Esophagus (tissue), 2 donors: ENCODE measurements around the gene RGCC. TPM values are rescaled to one million over a fixed set of nuclear protein-coding genes. Genes with fewer than 3 reads are reported as not detected.

ENCODE experiments used
- H3K27ac ChIP-seq, 2 donors: one replicate each; pipeline ENCODE4 v1.5.1; 2013; ENCODE audit warnings: low read depth in 2 of 2, mild to moderate bottlenecking in 2 of 2, inconsistent platforms in 1 of 2, low read length in 1 of 2, moderate library complexity in 1 of 2
- H3K27me3 ChIP-seq, 2 donors: one replicate each; pipeline ENCODE4 v1.6.1; 2013; ENCODE audit warnings: low read length in 2 of 2, control low read depth in 1 of 2, mild to moderate bottlenecking in 1 of 2; ENCODE audit not compliant: insufficient read depth in 2 of 2, control insufficient read depth in 1 of 2
- H3K36me3 ChIP-seq, 2 donors: one replicate each; pipeline ENCODE4 v1.6.1; 2013; ENCODE audit warnings: low read length in 1 of 2; ENCODE audit not compliant: control insufficient read depth in 2 of 2, insufficient read depth in 2 of 2
- H3K4me1 ChIP-seq, 2 donors: one replicate each; pipeline ENCODE4 v1.6.1; 2013; ENCODE audit warnings: low read length in 1 of 2; ENCODE audit not compliant: control insufficient read depth in 2 of 2, insufficient read depth in 2 of 2
- H3K4me3 ChIP-seq, 2 donors: one replicate each; pipeline ENCODE4 v1.5.1; 2013; ENCODE audit warnings: low read length in 2 of 2, mild to moderate bottlenecking in 2 of 2, low read depth in 1 of 2, moderate library complexity in 1 of 2
- H3K9me3 ChIP-seq, 2 donors: one replicate each; pipeline ENCODE4 v1.6.1; 2013; ENCODE audit warnings: mild to moderate bottlenecking in 2 of 2, low read depth in 1 of 2, low read length in 1 of 2, moderate library complexity in 1 of 2; ENCODE audit not compliant: control insufficient read depth in 2 of 2, insufficient read depth in 1 of 2
- WGBS, 2 donors: extraction: QIAGEN DNeasy Blood & Tissue Kit; methylation state at CpG; one replicate each; pipeline ENCODE4 v1.1.7; 2013; 5-methylcytosine and 5-hydroxymethylcytosine counted together
- polyA plus RNA-seq, 2 donors: library from polyadenylated mRNA; stranded (reverse); fragments of 200-250 nt; gene quantifications; one replicate each; pipeline ENCODE4 v1.2.3, GENCODE V29; 2013
- donor health status: healthy with polysubstance abuse.
- donor health status: Bipolar disorder and iron deficiency.

RGCC gene
- 1 to 10 TPM; 7.9 to 8.0 TPM for polyA plus RNA-seq

DNA sequence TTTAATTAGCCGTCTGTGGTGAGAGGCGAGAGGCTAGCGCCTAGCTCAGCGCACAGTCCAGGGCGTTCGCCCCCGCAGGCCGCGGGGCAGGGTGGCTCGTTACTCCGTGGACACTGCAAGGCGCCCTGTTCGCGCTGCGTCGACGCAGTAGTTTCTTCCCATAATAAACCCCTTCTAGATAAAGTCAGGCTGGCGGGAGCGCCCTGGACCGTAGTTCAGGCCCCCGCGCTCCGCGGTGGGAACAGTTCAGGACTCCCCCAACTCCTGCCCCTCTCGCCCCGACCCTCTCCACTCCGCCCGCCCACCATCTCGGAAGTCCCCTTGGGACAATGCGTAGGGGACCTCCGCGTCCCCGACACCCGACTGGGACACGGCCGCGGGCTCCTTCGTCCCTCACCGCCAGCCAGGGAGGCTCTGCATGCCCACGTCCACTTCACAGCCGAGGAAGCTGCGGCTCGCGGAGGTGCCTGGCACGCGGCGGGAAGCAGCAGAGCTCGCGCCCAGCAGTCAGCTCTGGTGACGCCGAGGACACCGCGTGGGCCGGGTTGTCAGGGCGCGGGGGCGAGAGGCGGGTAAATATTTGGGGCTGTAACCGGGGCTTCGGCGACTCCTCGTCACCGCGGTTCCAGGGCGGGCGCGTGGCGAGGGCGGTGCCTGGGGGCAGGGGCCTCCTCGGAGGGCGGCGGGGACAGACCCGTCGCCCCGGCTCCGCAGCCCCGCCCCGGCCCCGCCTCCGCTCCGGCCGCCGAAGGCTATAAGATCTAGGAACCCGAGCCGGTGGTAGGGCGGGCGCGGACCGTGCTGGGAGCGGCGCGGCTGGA is at the start of gene RGCC:
RGCC (plus strand) TSS at position 783 of the 821 bp plus-strand sequence. CDS start 158 bp downstream, outside the sequence.
- WGBS, 2 donors: 7 to 9% methylated on average over 83 to 92 of the region's 92 CpGs
- Histone ChIP-seq H3K4me1 (peaks cover 8 to 9% of the 10 kb centered on the region in 2 donors), H3K27me3 (no peaks in the 10 kb centered on the region), H3K27ac (peak within 1 kb of the TSS; percentile 20 to 63), H3K4me3 (peak within 1 kb of the TSS; percentile 60 to 61), H3K9me3 (no peaks in the 10 kb centered on the region), H3K36me3 (no peaks in the 10 kb centered on the region)

GRCh38 chr13:41408121-41408520 is 49.2 kb upstream of the RGCC start:
- Histone ChIP-seq H3K36me3 (no peaks in the 10 kb centered on the region), H3K4me1 (no peaks in the 10 kb centered on the region), H3K9me3 (no peaks in the 10 kb centered on the region), H3K27ac (no peak overlapping the region), H3K27me3 (no peaks in the 10 kb centered on the region), H3K4me3 (no peak overlapping the region)

DNA sequence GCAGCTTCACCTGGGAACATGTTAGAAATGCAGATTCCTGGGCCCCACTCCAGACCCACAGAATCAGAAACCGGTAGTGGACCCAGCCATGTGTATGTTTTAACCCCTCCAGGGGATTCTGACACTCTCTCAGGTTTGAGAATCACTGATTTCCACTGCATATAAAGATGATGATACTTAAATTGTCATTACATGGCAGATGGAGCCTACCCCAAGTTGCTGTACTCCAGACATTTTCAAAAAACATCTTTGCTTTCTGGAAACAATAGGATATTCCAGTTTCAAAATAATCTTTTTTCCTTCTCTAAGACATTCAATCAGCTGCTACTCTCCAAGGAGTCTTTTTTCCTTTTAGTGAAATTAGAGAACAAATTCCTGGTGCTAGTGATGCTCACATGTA is 48.6 kb upstream of the RGCC start:
- H3K27ac ChIP-seq: no peak overlapping the region
- no peaks in the 10 kb centered on the region for H3K27me3 ChIP-seq
- H3K4me3 ChIP-seq: no peak overlapping the region
- H3K9me3 ChIP-seq: no peaks in the 10 kb centered on the region
- 61 to 69% methylated on average over 1 of the region's 1 CpG for WGBS, 2 donors
- H3K36me3 ChIP-seq: no peaks in the 10 kb centered on the region
- H3K4me1 ChIP-seq: no peaks in the 10 kb centered on the region

GRCh38 chr13:41409611-41410010 is 47.7 kb upstream of the RGCC start:
- Histone ChIP-seq H3K36me3 (no peaks in the 10 kb centered on the region), H3K27ac (no peak overlapping the region), H3K4me3 (no peak overlapping the region), H3K4me1 (no peaks in the 10 kb centered on the region), H3K27me3 (no peaks in the 10 kb centered on the region), H3K9me3 (no peaks in the 10 kb centered on the region)
- WGBS, 2 donors: 71 to 79% methylated on average over 2 of the region's 2 CpGs

DNA sequence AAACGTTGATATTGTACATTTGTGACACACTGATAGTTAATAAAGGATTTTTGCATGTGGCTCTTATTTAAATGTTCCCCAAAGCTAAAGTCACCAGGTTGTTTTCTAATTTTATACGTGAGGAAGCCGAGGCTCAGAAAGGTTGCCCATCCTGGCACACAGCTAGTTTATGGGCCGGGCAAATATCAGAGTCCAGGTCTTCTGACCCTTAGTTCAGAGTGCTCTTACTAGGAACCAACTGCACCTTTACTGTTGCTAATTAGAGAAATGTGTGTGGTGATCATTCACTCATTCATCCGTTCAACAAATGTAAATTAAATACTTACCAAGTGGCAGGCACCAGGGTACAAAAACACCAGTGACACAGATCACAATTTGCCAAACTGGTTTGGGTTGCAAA is 46.3 kb upstream of the RGCC start:
- H3K36me3 ChIP-seq: no peaks in the 10 kb centered on the region
- 72 to 84% methylated on average over 5 of the region's 5 CpGs for WGBS, 2 donors
- H3K27me3 ChIP-seq: no peaks in the 10 kb centered on the region
- no peak overlapping the region for H3K27ac ChIP-seq
- no peak overlapping the region for H3K4me3 ChIP-seq
- H3K4me1 ChIP-seq: no peaks in the 10 kb centered on the region
- no peaks in the 10 kb centered on the region for H3K9me3 ChIP-seq

GRCh38 chr13:41411522-41411921 is 45.8 kb upstream of the RGCC start:
- Histone ChIP-seq H3K27ac (no peak overlapping the region), H3K36me3 (no peaks in the 10 kb centered on the region), H3K4me1 (no peaks in the 10 kb centered on the region), H3K9me3 (no peaks in the 10 kb centered on the region), H3K4me3 (no peak overlapping the region), H3K27me3 (no peaks in the 10 kb centered on the region)
- 30 to 36% methylated on average over 5 of the region's 5 CpGs for WGBS, 2 donors

GRCh38 chr13:41413872-41414271 is 43.5 kb upstream of the RGCC start:
- WGBS, 2 donors: 93 to 94% methylated on average over 5 of the region's 5 CpGs
- H3K27ac ChIP-seq: no peak overlapping the region
- no peak overlapping the region for H3K4me3 ChIP-seq
- H3K9me3 ChIP-seq: no peaks in the 10 kb centered on the region
- H3K27me3 ChIP-seq: no peaks in the 10 kb centered on the region
- H3K4me1 ChIP-seq: no peaks in the 10 kb centered on the region
- H3K36me3 ChIP-seq: no peaks in the 10 kb centered on the region

DNA sequence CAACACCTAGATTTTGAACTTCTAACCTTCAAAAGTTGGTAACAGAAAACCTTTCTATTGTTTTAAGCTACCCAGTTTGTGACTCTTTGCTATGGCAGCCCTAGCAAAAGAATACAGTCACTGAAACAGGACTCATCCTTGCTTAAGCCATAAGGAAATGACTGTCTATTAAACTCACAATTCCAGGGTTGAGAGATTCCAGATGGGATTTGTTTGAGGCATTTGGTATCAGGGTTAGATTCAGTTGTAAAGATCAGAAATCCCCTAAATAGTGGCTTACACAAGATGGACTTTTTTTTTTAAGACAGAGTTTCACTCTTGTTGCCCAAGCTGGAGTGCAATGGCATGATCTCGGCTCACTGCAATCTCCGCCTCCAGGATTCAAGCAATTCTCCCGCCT is 41.1 kb upstream of the RGCC start:
- Histone ChIP-seq H3K4me3 (no peak overlapping the region), H3K9me3 (no peaks in the 10 kb centered on the region), H3K27me3 (no peaks in the 10 kb centered on the region), H3K36me3 (no peaks in the 10 kb centered on the region), H3K27ac (no peak overlapping the region), H3K4me1 (no peaks in the 10 kb centered on the region)
- 36 to 76% methylated on average over 3 of the region's 3 CpGs for WGBS, 2 donors

DNA sequence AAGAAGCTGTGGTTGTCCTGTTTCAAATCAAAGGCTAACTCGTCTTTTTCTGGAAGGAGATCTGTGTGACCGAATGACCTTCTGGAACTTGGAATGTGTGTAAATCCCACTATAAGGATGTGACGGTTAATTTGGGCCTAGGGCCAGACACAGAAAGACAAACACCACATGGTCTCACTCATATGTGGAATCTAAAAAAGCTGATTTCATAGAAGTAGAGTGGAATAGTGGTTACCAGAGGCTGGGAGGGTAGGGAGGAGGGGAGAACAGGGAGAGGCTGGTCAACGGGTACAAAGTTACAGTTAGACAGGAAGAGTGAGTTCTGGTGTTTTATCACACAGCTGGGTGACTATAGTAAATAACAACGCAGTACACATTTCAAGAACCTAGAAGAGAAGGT is 39.3 kb upstream of the RGCC start:
- no peaks in the 10 kb centered on the region for H3K36me3 ChIP-seq
- no peaks in the 10 kb centered on the region for H3K27me3 ChIP-seq
- 40 to 43% methylated on average over 5 of the region's 5 CpGs for WGBS, 2 donors
- no peak overlapping the region for H3K4me3 ChIP-seq
- H3K27ac ChIP-seq: no peak overlapping the region
- no peaks in the 10 kb centered on the region for H3K4me1 ChIP-seq
- H3K9me3 ChIP-seq: no peaks in the 10 kb centered on the region

DNA sequence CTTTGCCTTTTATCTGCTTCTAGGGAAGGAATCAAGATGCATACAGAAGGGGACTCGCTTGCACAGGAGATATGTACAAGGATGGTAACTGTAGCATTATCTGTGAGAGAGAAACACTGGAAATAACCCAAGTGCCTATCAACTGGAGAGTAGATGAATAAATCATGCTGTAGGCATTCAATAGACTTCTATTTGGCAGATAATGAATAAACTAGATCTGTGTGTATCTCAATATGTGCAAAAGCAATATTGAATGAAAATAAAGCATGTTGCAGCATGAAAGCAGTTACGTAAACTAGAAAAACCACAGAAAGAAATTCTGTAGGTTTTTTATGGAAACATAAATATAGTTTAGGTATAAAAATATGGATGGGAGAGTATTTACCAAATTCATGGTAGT is 38.6 kb upstream of the RGCC start:
- Histone ChIP-seq H3K9me3 (no peaks in the 10 kb centered on the region), H3K4me3 (no peak overlapping the region), H3K36me3 (no peaks in the 10 kb centered on the region), H3K27me3 (no peaks in the 10 kb centered on the region), H3K27ac (no peak overlapping the region), H3K4me1 (no peaks in the 10 kb centered on the region)
- WGBS, 2 donors: 61 to 72% methylated on average over 2 of the region's 2 CpGs
